Heart left ventricle (tissue), 16 donors: Measurements from ENCODE around the gene VENTX. TPM values are rescaled to one million over a fixed set of nuclear protein-coding genes. Genes with fewer than 3 reads are reported as not detected.

Source experiments
- ATAC-seq, 4 donors: fragments of 200-7000 bp; cut with Tn5 transposase; one replicate each; pipeline ENCODE4 v1.9.1; 2020 to 2022; ENCODE audit warnings: moderate library complexity in 4 of 4, mild to moderate bottlenecking in 3 of 4, moderate number of reproducible peaks in 1 of 4
- DNase-seq, 5 donors: peaks; one replicate each; pipeline ENCODE4 v3.0.0-alpha.2; 2020
- H3K27ac ChIP-seq, 12 donors: fragments of 200-600 bp; sonication (generic) in 4 of 12; one replicate each; pipeline versions ENCODE4 v1.5.0 to v1.8.0; 2016 to 2022; ENCODE audit warnings: mild to moderate bottlenecking in 2 of 12
- H3K27me3 ChIP-seq, 9 donors: fragments of 200-600 bp; sonication (generic) in 2 of 9; one replicate each; pipeline versions ENCODE4 v1.5.1 to v1.8.0; 2016 to 2022; ENCODE audit warnings: mild to moderate bottlenecking in 3 of 9
- H3K36me3 ChIP-seq, 9 donors: fragments of 200-600 bp; sonication (generic) in 2 of 9; one replicate each; pipeline versions ENCODE4 v1.5.0 to v1.8.0; 2018 to 2022; ENCODE audit warnings: mild to moderate bottlenecking in 2 of 9
- H3K4me1 ChIP-seq, 12 donors: fragments of 200-600 bp; sonication (generic) in 4 of 12; one replicate each; pipeline versions ENCODE4 v1.5.0 to v1.8.0; 2016 to 2022; ENCODE audit warnings: mild to moderate bottlenecking in 3 of 12
- H3K4me3 ChIP-seq, 12 donors: fragments of 200-600 bp; sonication (generic) in 4 of 12; one replicate each; pipeline versions ENCODE4 v1.5.0 to v1.8.0; 2017 to 2022; ENCODE audit warnings: mild to moderate bottlenecking in 9 of 12, moderate library complexity in 4 of 12
- H3K9me3 ChIP-seq, 12 donors: fragments of 200-600 bp; sonication (generic) in 4 of 12; one replicate each; pipeline versions ENCODE4 v1.5.0 to v1.8.0; 2016 to 2022; ENCODE audit warnings: mild to moderate bottlenecking in 1 of 12
- CTCF ChIP-seq, 12 donors: fragments of 200-600 bp; sonication (generic) in 4 of 12; IDR thresholded peaks; one replicate each; pipeline versions ENCODE4 v1.5.0 to v1.8.0; 2018 to 2022; ENCODE audit warnings: antibody characterized with exemption in 12 of 12, mild to moderate bottlenecking in 5 of 12
- POLR2A ChIP-seq, 2 donors: fragments of 450-650 bp; IDR thresholded peaks; one replicate each; pipeline ENCODE4 v1.6.1; 2017; ENCODE audit warnings: antibody characterized with exemption in 2 of 2, mild to moderate bottlenecking in 2 of 2, moderate library complexity in 2 of 2
- WGBS, 4 donors: extraction: QIAGEN DNeasy Blood & Tissue Kit in 2 of 4; methylation state at CpG; one replicate each; pipeline versions ENCODE4 v1.1.5 to v1.1.7; 2013 to 2018; 5-methylcytosine and 5-hydroxymethylcytosine counted together
- intact Hi-C, 10 donors: fragments of 100-400 bp; cut with DNase I; formaldehyde crosslinking; loops; one replicate each; pipeline versions ENCODE4 v1.11.1 to v1.14.2; 2022
- long read RNA-seq, 3 donors: library from polyadenylated mRNA; unstranded; transcript quantifications; one replicate each; pipeline ENCODE4 v2.0.0, GENCODE V29; 2020 to 2021
- polyA plus RNA-seq, 2 donors: library from polyadenylated mRNA; stranded (reverse); fragments of 200-250 nt; gene quantifications; one replicate each; pipeline ENCODE4 v1.2.3, GENCODE V29; 2013
- total RNA-seq, 9 donors: library from RNA; depleted of rRNA in 2 of 9; stranded (reverse); fragments of >200 nt in 2 of 9; fragmentation: NEBNext Ultra II Directional in 3 of 9; extraction: Animal tissue kit (Norgen Biotek cat#: 25700) in 3 of 9; gene quantifications; one replicate each; pipeline versions ENCODE4 v1.1.0 to v1.2.4, GENCODE V29; 2016 to 2023
- donor health status: ischemic (EF 13 %, LVEDD 7.1; RV severe dilation, severe dysfunction).
- donor health status: healthy with polysubstance abuse.
- donor health status: DM: no; HTN: yes; CAD: no.
- donor health status: DM: no; HTN: no; CAD: no.
- donor health status: ischemic (EF 25% LVEDD 6.9; RV normal size, moderate dysfunction).
- donor health status: ischemic (EF 25% LVEDD 5.7; RV mildly dilated, moderate dysfunction).
- donor health status: healthy.
- donor health status: DM: yes; HTN: yes; CAD: no.
- donor health status: ischemic (EF 35%, LVEDD 5.7; RV mildly dilated, moderate dysfunction).
- donor health status: nonischemic (EF 11% LVEDD 7.7; RV severe dilation, severe dysfunction).
- donor health status: DM: yes; HTN: yes; CAD: no.
- donor health status: PGD.
- donor health status: ischemic (EF 29% LVEDD 5.4; RV normal size, mild dysfunction).
- donor health status: nonischemic (EF 23%, LVEDD 6.1; RV moderate dilation, normal function).

Gene VENTX
- total RNA-seq = 1 to 10 TPM in 1 of 9 donors, under 1 TPM in 8; 0.29 to 2.3 (median 0.56) TPM
- under 1 TPM; 0.58 to 0.99 TPM for polyA plus RNA-seq
- long read RNA-seq, donor 1 = 0 reads
- long read RNA-seq, donor 2 = 0 reads
- long read RNA-seq, donor 3 = 0 reads

GRCh38 chr10:133237588-133238465 lies at the start of gene VENTX:
Gene VENTX, plus strand, starts transcription at chr10:133237855. Its CDS starts 60 bp downstream, at chr10:133237915.
- 5 to 10% (median 7%) methylated on average over 9 to 60 of the region's 60 CpGs for WGBS, 4 donors
- Histone ChIP-seq H3K9me3 (no peaks in the 10 kb centered on the region), H3K27ac (no peak within 1 kb of the TSS), H3K4me3 (peak within 1 kb of the TSS in 10 of 12 donors; percentile 8 to 55 (median 31)), H3K27me3 (peaks cover 39 to 91% (median 84%) of the 10 kb centered on the region in 9 donors), H3K4me1 (peaks cover 0 to 37% (median 4%) of the 10 kb centered on the region in 12 donors), H3K36me3 (no peaks in the 10 kb centered on the region)
- intact Hi-C loops = no loop called here
- no peak for DNase-seq
- no peak for ATAC-seq
- TF ChIP-seq CTCF (IDR thresholded peaks at IDR 0.05) (no peak), POLR2A (IDR thresholded peaks at IDR 0.05) (no peak)

DNA sequence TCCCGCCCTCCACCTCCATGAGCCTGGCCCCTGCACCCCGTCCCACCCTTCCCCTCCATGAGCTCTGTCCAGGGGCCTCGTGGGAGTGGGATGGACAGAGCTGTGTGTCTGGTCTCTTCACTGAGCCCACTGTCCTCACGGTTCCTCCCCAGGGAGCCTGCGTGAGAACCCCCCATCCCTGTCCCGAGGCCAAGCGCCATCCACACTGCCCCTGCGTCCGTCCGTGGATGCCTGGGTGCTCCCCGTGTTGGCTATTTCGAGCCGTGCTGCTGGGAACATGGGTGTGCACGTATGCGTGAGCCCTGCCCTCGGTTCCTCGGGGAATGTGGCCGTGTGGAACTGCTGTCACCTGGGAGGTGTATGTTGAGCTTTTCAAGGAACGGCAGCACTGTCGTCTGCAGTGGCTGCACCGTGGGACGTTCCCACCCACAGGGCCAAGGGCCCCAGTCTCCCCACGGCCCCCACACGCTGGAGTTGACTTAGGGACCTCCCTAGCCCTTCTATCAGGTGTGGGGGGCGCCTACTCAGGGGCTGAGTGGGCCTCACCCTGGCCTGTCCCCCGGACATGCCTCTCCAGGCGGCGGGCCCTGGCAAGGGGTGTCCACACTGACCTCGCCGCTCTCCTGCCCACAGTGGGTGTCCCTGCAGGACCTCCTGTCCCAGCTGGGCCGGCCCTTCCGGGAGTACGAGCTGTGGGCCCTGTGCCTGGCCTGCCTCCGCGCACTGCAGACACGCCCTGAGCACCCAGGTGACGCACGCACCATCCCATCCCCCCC lies 49.6 kb upstream of the VENTX start:
- Histone ChIP-seq H3K4me3 (no peak overlapping the region), H3K36me3 (no peaks in the 10 kb centered on the region), H3K4me1 (no peaks in the 10 kb centered on the region), H3K27ac (no peak overlapping the region), H3K27me3 (peaks cover 0 to 34% (median 0%) of the 10 kb centered on the region in 9 donors), H3K9me3 (peaks cover 0 to 15% (median 0%) of the 10 kb centered on the region in 12 donors)
- peak in 2 of 5 donors; percentile 22 to 47 for DNase-seq
- WGBS, 4 donors = 68 to 74% (median 72%) methylated on average over 35 to 38 of the region's 38 CpGs
- no peak for ATAC-seq
- intact Hi-C loops = no loop called here
- TF ChIP-seq CTCF (IDR thresholded peaks at IDR 0.05) = no peak
- no peak for TF ChIP-seq POLR2A (IDR thresholded peaks at IDR 0.05)

DNA sequence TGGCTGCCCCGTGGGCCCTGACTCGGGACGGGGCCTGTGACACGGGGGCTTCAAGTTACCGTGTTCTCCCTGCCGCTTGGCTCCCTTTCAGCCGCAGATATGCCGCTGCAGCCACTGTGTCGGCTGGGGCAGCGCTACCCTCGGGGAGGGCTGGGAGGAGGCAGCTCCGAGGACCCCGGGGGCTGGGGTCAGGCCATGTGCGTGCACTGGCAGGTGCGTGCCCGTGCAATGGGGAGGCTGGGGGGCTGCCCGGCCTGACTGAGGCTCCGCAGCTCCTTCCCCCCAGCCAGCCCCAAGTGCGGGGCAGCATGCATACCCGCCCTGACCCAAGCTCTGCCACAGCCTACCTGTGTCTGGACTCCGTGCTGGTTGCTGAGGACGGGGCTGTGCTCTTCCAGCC lies 48.4 kb upstream of the VENTX start:
- Histone ChIP-seq H3K27me3 (peaks cover 0 to 34% (median 0%) of the 10 kb centered on the region in 9 donors), H3K27ac (no peak overlapping the region), H3K9me3 (peaks cover 0 to 27% (median 4%) of the 10 kb centered on the region in 12 donors), H3K4me3 (no peak overlapping the region), H3K4me1 (no peaks in the 10 kb centered on the region), H3K36me3 (no peaks in the 10 kb centered on the region)
- no peak for TF ChIP-seq POLR2A (IDR thresholded peaks at IDR 0.05)
- intact Hi-C loops = no loop called here
- WGBS, 4 donors = 85 to 97% (median 91%) methylated on average over 6 to 22 of the region's 22 CpGs
- ATAC-seq (no peak), DNase-seq (peak in 2 of 5 donors; percentile 17 to 48)

- H3K4me3 ChIP-seq = no peak overlapping the region
- H3K4me1 ChIP-seq = no peaks in the 10 kb centered on the region
- peak in 2 of 5 donors; percentile 17 to 40 for DNase-seq
- H3K36me3 ChIP-seq = no peaks in the 10 kb centered on the region
- H3K9me3 ChIP-seq = peaks cover 0 to 31% (median 4%) of the 10 kb centered on the region in 12 donors
- intact Hi-C loops = no loop called here
- no peak overlapping the region for H3K27ac ChIP-seq
- 83 to 85% (median 84%) methylated on average over 9 to 14 of the region's 14 CpGs for WGBS, 4 donors
- TF ChIP-seq POLR2A (IDR thresholded peaks at IDR 0.05) (no peak), CTCF (IDR thresholded peaks at IDR 0.05) (no peak)
- no peak for ATAC-seq
- H3K27me3 ChIP-seq = peaks cover 0 to 34% (median 0%) of the 10 kb centered on the region in 9 donors
These were observed 47.9 kb upstream of the VENTX start for GRCh38 chr10:133189726-133190125.
